Stimulated activated CD8-positive, alpha-beta memory T cell treated with anti-CD3 and anti-CD28 coated beads, Interleukin-4, amount 100 ng/mL, for 1 hour (primary cell): ENCODE results near the gene ERFE.

Experiments used
- DNase-seq, 2 donors: peaks; one replicate each; pipeline ENCODE4 v3.0.0-alpha.2; 2020; ENCODE audit warnings: low read depth in 2 of 2, low spot score in 1 of 2

ERFE gene

GRCh38 chr2:238202326-238203093 is 43.7 kb downstream of the ERFE start:
- DNase-seq = no peak

- DNase-seq = peak; percentile 72 to 82
Measured at GRCh38 chr2:238203094-238203972, 44.6 kb downstream of the ERFE start, which contains the start of gene ILKAP. ILKAP (minus strand) TSS chr2:238203695; CDS start chr2:238203553, 142 bp downstream.

- no peak for DNase-seq
Measured at GRCh38 chr2:238203973-238204683, 45.4 kb downstream of the ERFE start.

GRCh38 chr2:238207006-238207405 is 48.2 kb downstream of the ERFE start:
- DNase-seq = no peak

GRCh38 chr2:238216651-238217184 is 57.9 kb downstream of the ERFE start:
- DNase-seq = no peak
